Astrocyte (in vitro differentiated cells and primary cell): ENCODE data around the gene SRSF3. TPM values are rescaled to one million over a fixed set of nuclear protein-coding genes. Genes with fewer than 3 reads are reported as not detected.
"Not testable (repeated sequence)": the region's sequence is repeated elsewhere in the genome, so short reads cannot be mapped to it uniquely, and the experiment has no call there.

ENCODE experiments used
- DNase-seq: peaks from one replicate; pipeline ENCODE4 v3.0.0-alpha.2; 2010; ENCODE audit warnings: low read depth
- FAIRE-seq: peaks from 2 replicates; lab custom pipeline; 2011; peaks lifted over from hg19 to GRCh38; lab: Jason Lieb, UNC
- H2AFZ ChIP-seq: 2 replicates; pipeline ENCODE4 v1.6.0; 2012; ENCODE audit warnings: low read depth, low read length, inconsistent platforms
- H3K27ac ChIP-seq: 2 replicates; pipeline ENCODE4 v1.5.1; 2011; ENCODE audit warnings: low read depth, low read length, inconsistent platforms
- H3K27me3 ChIP-seq: 2 replicates; pipeline ENCODE4 v1.6.0; 2011; ENCODE audit warnings: low read length, inconsistent platforms; ENCODE audit not compliant: insufficient read depth
- H3K36me3 ChIP-seq: 2 replicates; pipeline ENCODE4 v1.5.1; 2011; ENCODE audit warnings: low read length, inconsistent platforms; ENCODE audit not compliant: insufficient read depth
- H3K4me1 ChIP-seq: 2 replicates; pipeline ENCODE4 v1.5.1; 2011; ENCODE audit warnings: low read length, inconsistent platforms; ENCODE audit not compliant: insufficient read depth
- H3K4me2 ChIP-seq: 2 replicates; pipeline ENCODE4 v1.6.0; 2012; ENCODE audit warnings: low read length, inconsistent platforms
- H3K4me3 ChIP-seq: 2 replicates; pipeline ENCODE4 v1.5.1; 2011; ENCODE audit warnings: low read depth, mild to moderate bottlenecking, low read length, inconsistent platforms; ENCODE audit not compliant: insufficient read depth
- H3K79me2 ChIP-seq: 2 replicates; pipeline ENCODE4 v1.6.0; 2012; ENCODE audit warnings: mild to moderate bottlenecking, low read length, inconsistent platforms; ENCODE audit not compliant: insufficient read depth
- H3K9ac ChIP-seq: 2 replicates; pipeline ENCODE4 v1.6.0; 2012; ENCODE audit warnings: mild to moderate bottlenecking, low read length, inconsistent platforms
- H3K9me3 ChIP-seq: 2 replicates; pipeline ENCODE4 v1.5.1; 2012; ENCODE audit warnings: low read depth, mild to moderate bottlenecking, low read length, inconsistent platforms; ENCODE audit not compliant: insufficient read depth
- H4K20me1 ChIP-seq: 2 replicates; pipeline ENCODE4 v1.6.0; 2012; ENCODE audit warnings: low read length, inconsistent platforms; ENCODE audit not compliant: insufficient read depth
- H3K27ac Mint-ChIP-seq: one replicate; pipeline ENCODE4 v1.8.0; 2021; ENCODE audit warnings: mild to moderate bottlenecking, mixed read lengths; ENCODE audit not compliant: unreplicated experiment
- H3K27me3 Mint-ChIP-seq: one replicate; pipeline ENCODE4 v1.8.0; 2021; ENCODE audit warnings: low read depth, mixed read lengths; ENCODE audit not compliant: unreplicated experiment
- H3K36me3 Mint-ChIP-seq: one replicate; pipeline ENCODE4 v1.8.0; 2021; ENCODE audit warnings: low read depth, mixed read lengths; ENCODE audit not compliant: unreplicated experiment
- H3K4me1 Mint-ChIP-seq: one replicate; pipeline ENCODE4 v1.8.0; 2021; ENCODE audit warnings: low read depth, mixed read lengths; ENCODE audit not compliant: unreplicated experiment
- H3K4me3 Mint-ChIP-seq: one replicate; pipeline ENCODE4 v1.8.0; 2021; ENCODE audit warnings: mild to moderate bottlenecking, moderate library complexity, mixed read lengths; ENCODE audit not compliant: unreplicated experiment
- H3K9me3 Mint-ChIP-seq: one replicate; pipeline ENCODE4 v1.8.0; 2021; ENCODE audit warnings: mild to moderate bottlenecking, mixed read lengths; ENCODE audit not compliant: unreplicated experiment
- CTCF ChIP-seq: IDR thresholded peaks from 2 replicates; pipeline ENCODE4 v1.5.1; 2011; ENCODE audit warnings: low read depth, mild to moderate bottlenecking, inconsistent platforms, low read length, moderate library complexity; ENCODE audit not compliant: insufficient read depth
- EZH2 ChIP-seq: IDR thresholded peaks from 2 replicates; pipeline ENCODE4 v1.6.1; 2012; ENCODE audit warnings: mild to moderate bottlenecking, low read length, inconsistent platforms; ENCODE audit not compliant: insufficient read depth
- total RNA-seq: library from RNA; stranded (reverse); gene quantifications from 2 replicates; pipeline ENCODE4 v1.2.1, GENCODE V29; 2021

Gene SRSF3
- total RNA-seq, 1 donor from 2014 or later, result 260 TPM

DNA sequence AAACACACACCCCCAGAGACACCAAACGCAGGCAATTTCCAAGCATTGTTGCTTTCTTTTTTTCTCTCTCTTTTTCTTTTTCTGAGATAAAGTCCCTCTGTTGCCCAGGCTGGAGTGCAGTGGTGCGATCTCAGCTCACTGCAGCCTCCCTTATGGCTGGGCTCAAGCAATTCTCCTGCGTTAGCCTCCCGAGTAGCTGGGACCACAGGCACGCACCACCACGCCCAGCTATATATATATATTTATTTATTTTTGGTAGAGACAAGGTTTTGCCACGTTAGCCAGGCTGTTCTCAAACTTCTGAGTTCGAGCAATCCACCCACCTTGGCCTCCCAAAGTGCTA is 14.0 kb upstream of the SRSF3 start:
- DNase-seq, result no peak
- FAIRE-seq, result no peak
- Histone ChIP-seq H3K36me3 (no peaks in the 10 kb centered on the region), H3K4me1 (peaks cover 26% of the 10 kb centered on the region), H3K9ac (peak overlapping the region; percentile 51), H3K79me2 (no peaks in the 10 kb centered on the region), H3K4me2 (peak overlapping the region; percentile 56), H4K20me1 (no peaks in the 10 kb centered on the region), H3K4me3 (no peak overlapping the region), H3K27ac (peak overlapping the region; percentile 68), H3K9me3 (no peaks in the 10 kb centered on the region), H3K27me3 (no peaks in the 10 kb centered on the region), H2AFZ (peak overlapping the region; percentile 75)
- Mint-ChIP-seq H3K9me3 (peaks cover 1% of the 10 kb centered on the region), H3K4me3 (no peak overlapping the region), H3K4me1 (peaks cover 23% of the 10 kb centered on the region), H3K27ac (peak overlapping the region; percentile 80), H3K36me3 (no peaks in the 10 kb centered on the region), H3K27me3 (no peaks in the 10 kb centered on the region)
- TF ChIP-seq EZH2 (no peak), CTCF (no peak)

- Mint-ChIP-seq H3K4me1 (peaks cover 23% of the 10 kb centered on the region), H3K4me3 (no peak overlapping the region), H3K9me3 (peaks cover 1% of the 10 kb centered on the region), H3K27ac (peak overlapping the region; percentile 66), H3K36me3 (no peaks in the 10 kb centered on the region), H3K27me3 (no peaks in the 10 kb centered on the region)
- no peak overlapping the region for H2AFZ ChIP-seq
- peaks cover 32% of the 10 kb centered on the region for H3K4me1 ChIP-seq
- H4K20me1 ChIP-seq, result no peaks in the 10 kb centered on the region
- no peak overlapping the region for H3K9ac ChIP-seq
- no peak overlapping the region for H3K4me3 ChIP-seq
- no peak for TF ChIP-seq CTCF
- TF ChIP-seq EZH2, result no peak
- no peaks in the 10 kb centered on the region for H3K36me3 ChIP-seq
- H3K4me2 ChIP-seq, result no peak overlapping the region
- no peak overlapping the region for H3K27ac ChIP-seq
- DNase-seq (no peak), FAIRE-seq (no peak)
- H3K27me3 ChIP-seq, result no peaks in the 10 kb centered on the region
- no peaks in the 10 kb centered on the region for H3K9me3 ChIP-seq
- no peaks in the 10 kb centered on the region for H3K79me2 ChIP-seq
Measured at GRCh38 chr6:36581716-36582115, 12.4 kb upstream of the SRSF3 start.

DNA sequence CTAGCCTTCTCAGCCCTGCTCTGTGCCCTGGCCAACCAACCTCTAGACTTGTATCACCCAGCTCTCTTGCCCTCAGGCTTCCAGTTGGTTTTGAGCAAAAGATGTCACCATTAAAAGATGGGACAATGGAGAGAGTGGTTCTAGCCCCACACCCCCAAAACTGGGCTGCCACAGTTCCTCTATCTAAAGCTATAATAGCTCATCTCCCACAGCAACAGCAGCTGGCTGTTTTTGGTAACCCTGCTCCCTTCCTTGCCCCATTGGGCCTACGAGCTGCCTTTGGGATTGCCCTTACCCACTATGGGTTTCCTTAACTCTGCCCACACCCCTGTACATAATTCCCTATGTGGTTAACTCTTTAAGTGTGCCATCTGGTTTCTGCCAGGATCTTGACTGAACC is 7.6 kb upstream of the SRSF3 start:
- Mint-ChIP-seq H3K4me1 (peaks cover 6% of the 10 kb centered on the region), H3K27ac (peak overlapping the region; percentile 78), H3K27me3 (no peaks in the 10 kb centered on the region), H3K4me3 (no peak overlapping the region), H3K36me3 (no peaks in the 10 kb centered on the region), H3K9me3 (no peaks in the 10 kb centered on the region)
- Histone ChIP-seq H4K20me1 (no peaks in the 10 kb centered on the region), H3K9me3 (no peaks in the 10 kb centered on the region), H2AFZ (no peak overlapping the region), H3K4me1 (peaks cover 14% of the 10 kb centered on the region), H3K27ac (no peak overlapping the region), H3K9ac (no peak overlapping the region), H3K4me3 (no peak overlapping the region), H3K36me3 (no peaks in the 10 kb centered on the region), H3K4me2 (no peak overlapping the region), H3K79me2 (no peaks in the 10 kb centered on the region), H3K27me3 (no peaks in the 10 kb centered on the region)
- TF ChIP-seq CTCF (no peak), EZH2 (no peak)
- no peak for DNase-seq
- FAIRE-seq, result no peak

- not testable (repeated sequence) for H2AFZ ChIP-seq, H3K4me2 ChIP-seq, H3K27me3 Mint-ChIP-seq, H3K36me3 Mint-ChIP-seq, H4K20me1 ChIP-seq, H3K9me3 Mint-ChIP-seq, H3K27ac ChIP-seq, H3K9ac ChIP-seq, H3K4me1 Mint-ChIP-seq, H3K9me3 ChIP-seq, H3K4me3 ChIP-seq, DNase-seq, FAIRE-seq, H3K27ac Mint-ChIP-seq, H3K79me2 ChIP-seq, H3K27me3 ChIP-seq, H3K36me3 ChIP-seq, H3K4me3 Mint-ChIP-seq
- H3K4me1 ChIP-seq, result peaks cover 18% of the 10 kb centered on the region
Measured at GRCh38 chr6:36589025-36589400, 5.1 kb upstream of the SRSF3 start.
